Ramos (cell line): ENCODE data around the gene ARL15.

Source experiments
- in situ Hi-C: fragments of 300-500 bp; cut with MboI; formaldehyde crosslinking; loops from one replicate; pipeline ENCODE4 v1.14.3; 2022; ENCODE audit warnings: low sequenced_read_pairs; ENCODE audit not compliant: unreplicated experiment

ARL15 gene

DNA sequence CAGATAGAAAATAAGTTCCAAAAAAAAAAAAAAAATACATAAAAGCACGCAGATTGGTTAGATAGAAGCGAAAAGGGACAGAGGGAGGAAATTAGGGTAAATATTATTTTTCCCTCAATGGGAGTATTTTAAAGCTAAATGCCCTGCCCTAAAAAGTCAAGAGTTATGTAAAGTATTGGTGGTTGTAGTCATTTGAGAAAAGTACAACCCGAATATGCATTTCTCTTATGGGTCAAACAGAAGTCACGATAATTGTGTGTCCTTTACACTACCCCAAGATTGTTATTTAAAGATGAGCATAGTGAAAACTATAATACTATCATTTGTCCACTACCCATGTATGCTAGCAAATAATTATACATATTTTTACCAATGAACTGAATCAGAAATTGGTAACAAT lies 381.2 kb downstream of the ARL15 start:
- in situ Hi-C loops = no loop called here

DNA sequence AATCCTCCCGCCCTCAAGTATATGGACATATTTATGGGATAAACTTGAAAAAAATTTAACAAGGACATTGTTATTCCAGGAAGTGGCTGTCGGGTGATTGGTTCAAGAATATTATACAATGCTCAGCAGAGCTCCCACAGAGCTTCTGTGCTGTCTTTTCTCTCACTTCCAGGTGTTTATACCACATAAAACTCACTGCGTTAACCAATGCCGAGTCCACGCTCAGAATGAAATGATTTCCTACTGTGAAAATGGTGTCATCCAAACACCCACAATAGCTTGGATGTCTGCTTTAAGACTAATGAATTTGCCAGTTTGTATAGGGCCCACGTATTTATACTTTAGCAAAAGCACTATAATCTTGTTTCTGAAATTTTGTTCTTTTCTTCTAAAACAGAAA lies 381.7 kb downstream of the ARL15 start:
- in situ Hi-C loops = no loop called here

DNA sequence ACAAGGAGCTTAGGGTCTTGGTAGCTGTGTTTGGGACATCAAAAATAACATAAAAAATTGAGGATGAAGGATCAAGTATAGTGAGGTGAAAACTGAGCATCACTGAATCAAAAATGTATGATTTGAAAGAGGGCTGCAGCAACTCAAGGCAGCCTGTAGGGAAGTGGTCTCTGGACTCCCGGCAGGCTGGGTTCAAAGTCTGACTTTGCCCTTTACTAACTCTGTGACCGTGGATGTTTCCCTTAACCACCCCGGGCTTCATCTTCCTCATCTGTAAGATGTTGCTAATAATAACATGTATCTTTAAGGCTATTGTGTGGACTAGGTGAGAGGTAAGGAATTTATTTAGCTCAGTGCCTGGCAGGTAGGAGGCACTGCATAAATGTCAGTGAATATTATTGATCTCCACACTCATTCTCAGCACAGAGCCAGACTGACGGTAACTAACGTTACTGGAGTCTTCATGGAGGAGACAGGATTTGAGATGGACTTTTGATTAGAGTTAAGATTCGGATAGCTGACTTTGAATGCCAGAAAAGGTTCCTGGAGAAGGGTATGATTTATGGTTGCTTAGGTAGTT lies 382.6 kb downstream of the ARL15 start:
- in situ Hi-C loops = no loop called here

DNA sequence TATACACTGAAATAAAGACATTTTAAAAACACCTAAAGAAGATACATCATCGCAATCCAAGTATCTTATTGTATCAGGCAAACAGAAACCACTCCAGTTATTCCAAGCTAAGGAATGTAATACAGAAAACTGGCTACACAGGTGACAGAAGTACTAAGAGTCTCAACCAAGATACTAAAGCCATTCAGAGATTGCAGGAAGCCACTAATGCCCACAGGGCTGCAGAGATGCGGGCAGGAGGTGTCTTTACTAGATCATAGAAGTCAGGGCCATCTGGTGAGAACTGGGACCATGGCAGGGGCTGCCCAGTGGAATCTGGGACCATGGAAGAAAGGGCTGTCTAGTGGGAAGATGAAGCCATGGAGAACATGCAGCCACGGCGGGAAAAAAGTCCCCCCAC lies 384.3 kb downstream of the ARL15 start:
- in situ Hi-C loops = no loop called here

DNA sequence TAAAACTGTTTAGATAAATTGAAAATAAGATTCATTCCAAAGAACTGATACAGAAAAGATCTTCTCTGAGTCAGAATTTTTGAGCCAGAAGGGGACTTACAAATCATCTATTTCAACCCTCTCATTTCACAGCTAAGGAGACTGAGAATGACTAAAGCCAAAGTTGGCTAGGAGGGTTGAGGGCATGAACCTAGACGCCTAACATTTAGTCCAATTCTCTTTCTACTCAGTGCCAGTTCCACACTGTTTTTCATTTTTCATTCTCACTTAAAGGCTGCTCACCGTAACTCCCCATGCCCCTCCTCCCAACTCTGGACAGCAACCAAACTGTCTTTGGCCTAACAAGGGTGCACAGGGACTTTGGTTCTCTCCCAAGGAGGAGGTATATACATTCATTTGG lies 386.0 kb downstream of the ARL15 start:
- in situ Hi-C loops = no loop called here

DNA sequence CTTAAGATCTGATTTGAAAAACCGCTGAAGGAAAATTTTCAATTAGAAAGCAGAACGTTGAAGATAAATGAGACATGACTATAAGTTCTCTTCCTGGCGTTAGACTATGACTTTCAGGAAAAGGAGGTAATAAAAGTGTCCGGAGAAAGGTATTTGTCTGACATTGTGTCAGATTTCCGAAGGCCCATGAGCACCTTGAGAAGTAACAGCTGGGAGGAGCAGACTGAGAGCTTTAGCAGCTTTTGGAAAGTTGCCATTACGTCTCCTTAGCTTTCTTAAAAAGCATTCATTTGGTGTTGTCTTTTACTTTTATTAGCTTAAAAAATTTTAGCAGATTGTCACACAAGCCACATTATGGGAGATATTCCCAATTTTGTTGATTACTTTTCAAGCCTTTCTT lies 386.4 kb downstream of the ARL15 start:
- in situ Hi-C loops = no loop called here

- in situ Hi-C loops = no loop called here
These were observed 387.6 kb downstream of the ARL15 start for GRCh38 chr5:53922508-53923498.

- in situ Hi-C loops = no loop called here
These were observed 392.5 kb downstream of the ARL15 start for GRCh38 chr5:53917826-53918225.

- in situ Hi-C loops = no loop called here
These were observed 393.3 kb downstream of the ARL15 start for GRCh38 chr5:53917095-53917494.

DNA sequence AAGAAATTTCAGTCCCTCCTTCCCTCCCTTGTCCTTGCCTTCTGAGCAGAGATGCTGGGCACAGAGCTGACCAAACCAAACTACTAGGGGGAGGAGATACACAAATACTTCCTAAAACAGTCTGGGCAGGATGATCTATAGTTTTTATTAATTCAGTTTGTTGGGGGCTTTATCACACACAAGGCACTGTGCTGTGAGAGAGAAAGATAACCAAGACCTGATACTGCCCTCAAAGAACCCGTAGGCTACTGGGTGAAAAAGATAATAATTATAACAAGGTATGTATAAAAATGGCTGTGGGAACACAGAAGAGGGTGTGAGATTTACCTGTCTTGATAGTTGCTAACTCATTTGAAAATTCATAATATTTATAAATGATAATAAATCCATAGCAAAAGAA lies 395.3 kb downstream of the ARL15 start:
- in situ Hi-C loops = no loop called here

GRCh38 chr5:53913941-53914340 lies 396.4 kb downstream of the ARL15 start:
- in situ Hi-C loops = no loop called here

DNA sequence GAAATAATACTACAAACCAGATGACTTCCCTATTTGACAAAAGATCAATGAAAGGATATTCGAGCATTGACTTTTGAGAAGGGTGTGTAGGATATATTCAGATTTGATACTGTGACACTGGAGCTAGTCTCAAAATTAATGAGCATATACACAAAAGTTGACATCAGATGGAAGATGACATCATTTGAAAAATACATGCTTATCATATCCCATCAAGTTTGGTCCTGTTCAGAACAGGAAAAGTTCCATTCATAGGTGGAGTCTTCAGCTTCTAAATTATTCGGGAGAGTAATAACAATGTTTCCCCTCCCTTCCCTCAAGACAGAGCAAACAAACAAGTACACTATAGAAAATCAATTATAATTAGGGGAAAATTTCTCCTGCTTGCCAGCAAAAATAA lies 401.6 kb downstream of the ARL15 start:
- in situ Hi-C loops = no loop called here

DNA sequence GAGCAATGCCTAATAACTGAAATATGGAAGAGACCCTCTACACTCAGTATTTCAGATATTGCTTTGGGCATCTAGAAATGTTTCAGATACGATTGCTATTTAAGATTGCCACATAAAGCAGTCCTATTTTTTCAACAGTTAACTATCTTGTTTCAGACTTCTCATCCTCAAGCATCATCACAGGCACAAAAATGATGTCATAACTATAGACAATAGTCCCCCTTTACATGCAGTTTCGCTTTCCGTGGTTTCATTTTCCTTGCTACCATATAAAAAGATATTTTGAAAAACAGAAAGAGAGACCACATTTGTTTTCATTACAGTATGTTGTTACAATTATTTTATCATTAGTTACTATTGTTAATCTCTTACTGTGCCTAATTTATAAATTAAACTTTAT lies 402.5 kb downstream of the ARL15 start:
- in situ Hi-C loops = no loop called here

DNA sequence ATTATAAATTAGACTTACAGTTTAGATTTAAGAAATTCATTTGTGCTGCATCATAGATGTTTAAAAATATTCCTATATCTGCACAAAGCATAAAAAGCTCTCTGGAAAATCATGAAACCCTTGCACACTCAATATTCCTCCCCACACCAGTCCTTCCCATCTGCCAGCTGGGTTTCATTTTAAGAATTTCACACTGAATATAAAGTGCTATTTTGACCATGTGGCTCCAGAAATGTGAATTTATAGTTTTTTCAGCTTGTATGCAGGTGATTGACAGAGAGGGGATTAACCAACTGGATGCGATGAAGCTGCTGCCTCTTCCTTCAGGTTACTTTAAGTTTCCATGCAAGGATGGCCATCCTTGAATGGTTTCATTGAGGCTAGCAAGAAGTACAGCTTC lies 403.6 kb downstream of the ARL15 start:
- in situ Hi-C loops = no loop called here

DNA sequence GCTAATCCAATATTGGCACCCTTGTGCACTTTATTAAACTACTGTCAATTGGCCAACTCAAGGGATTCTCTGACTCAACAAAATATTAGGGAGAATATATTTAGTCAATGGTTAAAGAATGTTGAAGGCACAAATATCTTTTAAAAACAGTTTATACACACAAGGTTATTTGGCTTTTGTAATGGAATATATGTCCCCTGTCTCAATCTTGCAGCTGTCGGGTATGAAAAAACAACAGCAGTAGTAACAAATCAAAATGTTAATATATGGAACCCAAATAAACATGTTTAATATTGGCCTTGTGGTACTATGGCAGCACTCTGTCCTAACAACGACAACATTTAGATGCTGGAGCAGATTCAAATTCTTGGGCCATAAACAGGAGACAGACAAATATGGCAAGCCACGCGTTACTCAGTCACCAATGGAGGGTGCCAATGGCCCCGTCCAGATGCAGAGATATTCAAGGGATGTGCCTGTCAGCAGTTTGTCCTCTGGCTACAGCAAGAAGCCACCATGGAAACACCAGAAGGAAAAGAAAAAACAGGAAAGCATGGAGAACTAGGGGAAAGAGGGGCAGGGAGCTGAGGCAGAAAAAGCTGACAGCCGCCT lies 408.0 kb downstream of the ARL15 start:
- in situ Hi-C loops = no loop called here

DNA sequence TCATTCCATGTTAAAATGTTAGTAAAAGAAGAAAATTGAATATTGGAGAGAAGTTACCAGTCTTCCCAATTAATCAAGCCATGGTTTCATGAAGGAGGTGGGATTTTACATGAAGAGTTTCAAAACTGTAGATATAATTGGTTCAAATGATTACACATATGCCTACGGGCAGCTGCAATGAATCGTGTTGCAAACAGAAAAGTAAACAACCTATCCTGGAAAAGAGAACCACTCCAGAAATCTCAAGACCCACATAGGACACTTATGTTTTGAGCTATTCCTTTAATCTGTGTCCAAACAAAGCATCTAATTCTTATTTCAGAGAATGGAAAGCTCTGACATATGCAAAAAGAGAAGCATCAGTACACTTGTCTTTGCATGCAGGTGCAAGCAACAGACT lies 409.7 kb downstream of the ARL15 start:
- in situ Hi-C loops = no loop called here

GRCh38 chr5:53895091-53895683 lies 415.2 kb downstream of the ARL15 start:
- in situ Hi-C loops = no loop called here

GRCh38 chr5:53893626-53894025 lies 416.7 kb downstream of the ARL15 start:
- in situ Hi-C loops = no loop called here

DNA sequence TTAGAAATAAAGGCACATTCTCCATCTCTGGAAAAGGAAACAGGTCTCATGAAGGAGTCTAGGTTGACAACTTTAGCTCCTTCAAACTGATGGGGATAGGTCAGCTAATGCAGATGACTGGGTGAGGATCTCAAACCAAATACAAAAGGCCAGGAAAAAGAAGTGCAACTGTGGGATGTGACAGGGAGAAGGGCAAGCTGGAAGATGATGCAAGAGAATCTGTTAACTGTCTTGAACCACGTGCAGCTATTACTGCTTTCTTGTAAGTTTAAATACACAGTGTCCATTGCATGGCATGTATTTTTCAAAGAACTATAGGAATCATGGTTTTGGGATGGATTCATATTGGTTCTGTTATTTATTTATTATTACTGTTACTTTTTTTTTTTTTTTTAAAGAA lies 418.1 kb downstream of the ARL15 start:
- in situ Hi-C loops = no loop called here

DNA sequence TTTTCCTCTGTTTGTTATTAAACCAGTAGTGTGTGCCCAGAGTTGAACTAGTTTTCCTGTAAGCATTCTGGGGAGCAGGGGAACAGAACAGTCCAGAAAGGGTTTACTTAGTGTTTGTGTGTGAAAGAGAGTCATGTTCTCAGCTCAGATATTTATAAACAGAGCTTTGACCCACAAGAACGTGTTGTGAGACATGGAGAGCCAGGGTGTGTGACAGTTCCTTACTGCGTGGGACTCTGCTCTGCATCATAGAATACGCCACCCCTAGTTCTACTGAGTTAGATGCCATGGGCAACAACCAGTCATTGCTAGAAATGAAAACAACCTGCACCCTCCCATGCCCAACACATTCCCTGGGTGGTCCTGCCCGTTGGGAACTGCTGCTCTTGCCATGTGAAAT lies 419.2 kb downstream of the ARL15 start:
- in situ Hi-C loops = no loop called here

GRCh38 chr5:53890490-53890889 lies 419.9 kb downstream of the ARL15 start:
- in situ Hi-C loops = no loop called here
